ENCODE data around the gene CCNO.

The CCNO gene, protein sequence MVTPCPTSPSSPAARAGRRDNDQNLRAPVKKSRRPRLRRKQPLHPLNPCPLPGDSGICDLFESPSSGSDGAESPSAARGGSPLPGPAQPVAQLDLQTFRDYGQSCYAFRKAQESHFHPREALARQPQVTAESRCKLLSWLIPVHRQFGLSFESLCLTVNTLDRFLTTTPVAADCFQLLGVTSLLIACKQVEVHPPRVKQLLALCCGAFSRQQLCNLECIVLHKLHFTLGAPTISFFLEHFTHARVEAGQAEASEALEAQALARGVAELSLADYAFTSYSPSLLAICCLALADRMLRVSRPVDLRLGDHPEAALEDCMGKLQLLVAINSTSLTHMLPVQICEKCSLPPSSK

DNA sequence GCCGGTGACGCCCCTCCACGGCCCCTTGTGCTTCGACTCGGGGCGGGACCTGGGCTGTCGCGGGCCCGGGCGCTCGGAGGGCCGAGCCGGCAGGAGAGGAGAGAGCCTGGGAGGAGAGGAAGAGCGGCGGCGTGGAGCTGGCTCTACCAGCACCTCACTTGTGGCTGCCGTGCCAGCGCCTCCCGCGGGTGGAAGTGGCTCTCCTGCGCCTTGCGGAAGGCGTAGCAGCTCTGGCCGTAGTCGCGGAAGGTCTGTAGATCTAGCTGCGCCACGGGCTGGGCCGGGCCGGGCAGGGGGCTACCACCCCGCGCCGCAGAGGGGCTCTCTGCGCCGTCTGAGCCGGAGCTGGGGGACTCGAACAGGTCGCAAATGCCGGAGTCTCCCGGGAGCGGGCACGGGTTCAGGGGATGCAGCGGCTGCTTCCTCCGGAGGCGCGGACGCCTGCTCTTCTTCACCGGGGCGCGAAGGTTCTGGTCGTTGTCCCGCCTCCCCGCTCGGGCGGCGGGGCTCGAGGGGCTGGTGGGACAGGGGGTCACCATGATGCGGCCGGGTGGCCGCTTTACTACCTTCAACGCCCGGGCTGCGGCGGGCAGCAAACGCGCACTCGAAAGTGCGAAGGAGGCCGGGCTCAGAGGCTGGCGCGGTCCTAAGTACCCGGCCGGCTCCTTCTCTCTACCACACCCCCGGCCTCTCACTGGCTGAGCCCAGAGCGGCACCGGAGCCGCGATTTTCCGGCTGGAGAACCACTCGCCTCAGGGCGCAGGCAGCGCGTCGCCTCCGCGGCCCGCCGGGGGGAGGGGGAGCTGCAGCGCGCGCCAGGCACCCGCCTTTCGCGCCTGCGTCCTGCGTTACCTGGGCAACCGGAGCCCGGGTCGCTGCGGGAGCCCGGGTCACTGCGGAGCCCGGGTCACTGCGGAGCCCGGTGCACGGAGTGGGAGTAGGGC, at the start of gene CCNO:
CCNO (minus strand) TSS at position 624 of the 944 bp plus-strand sequence; CDS start at position 539, 85 bp downstream.
- FAIRE-seq: peak; percentile 42
- peak; percentile 78 for DNase-seq (ENCODE audit: insufficient read length, low spot score)

DNA sequence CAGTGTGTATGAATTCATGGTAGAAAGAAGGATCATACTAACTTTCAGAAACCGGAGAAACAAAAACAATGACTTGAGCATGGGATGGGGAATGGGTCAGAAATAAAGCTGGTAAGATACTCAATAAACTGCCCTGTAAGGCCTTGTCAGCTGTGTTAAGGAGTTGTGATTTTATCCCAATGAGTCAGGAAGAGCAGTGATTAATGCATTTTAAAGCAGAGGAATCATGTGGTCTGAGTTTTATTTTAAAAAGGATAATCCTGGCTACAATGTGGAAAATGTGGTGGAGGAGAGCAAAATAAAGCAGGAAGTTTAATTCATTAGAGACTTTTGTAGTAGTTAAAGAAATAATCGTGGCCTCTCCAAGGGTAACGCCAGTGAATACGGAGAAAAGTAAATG, 45.4 kb upstream of the CCNO start:
- FAIRE-seq (no peak), DNase-seq (ENCODE audit: insufficient read length, low spot score) (no peak)

DNA sequence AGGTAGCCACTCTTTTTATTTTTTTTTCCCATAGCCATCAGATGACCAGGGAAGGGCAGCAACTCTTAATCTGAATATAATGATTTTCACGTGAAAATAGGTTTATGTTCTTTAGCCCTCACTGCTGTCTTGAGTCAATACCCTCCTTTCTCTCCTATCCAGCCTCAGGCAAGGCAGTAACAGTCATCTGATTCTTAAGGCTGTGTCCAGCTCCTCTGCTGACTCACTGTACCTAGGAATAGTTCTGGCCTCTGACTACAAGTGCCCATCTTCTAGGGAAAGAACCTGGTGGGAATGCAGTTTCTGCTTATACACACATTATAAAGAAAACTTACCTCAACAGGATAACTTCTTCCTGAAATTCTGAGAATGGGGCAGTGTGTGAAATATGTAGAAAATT, 43.4 kb upstream of the CCNO start:
- no peak for FAIRE-seq
- no peak for DNase-seq (ENCODE audit: insufficient read length, low spot score)

DNA sequence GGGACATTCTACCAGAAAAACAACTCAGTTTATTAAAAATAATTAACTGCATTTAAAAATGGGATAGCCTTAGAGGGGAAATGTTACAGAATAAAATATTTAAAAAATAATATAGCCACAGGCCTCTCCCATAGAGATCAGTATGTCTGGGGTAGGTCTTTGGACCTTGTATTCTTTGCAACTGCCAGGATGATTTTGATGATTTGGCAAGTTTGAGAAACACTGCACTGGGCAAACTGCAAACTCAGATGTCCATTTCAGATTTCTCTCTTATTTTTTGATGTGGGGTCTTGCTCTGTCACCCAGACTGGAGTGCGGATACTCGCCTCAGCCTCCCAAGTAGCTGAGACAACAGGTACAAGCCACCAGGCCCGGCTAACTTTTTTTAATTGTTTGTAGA, 24.9 kb upstream of the CCNO start:
- DNase-seq (ENCODE audit: insufficient read length, low spot score): no peak
- FAIRE-seq: no peak

DNA sequence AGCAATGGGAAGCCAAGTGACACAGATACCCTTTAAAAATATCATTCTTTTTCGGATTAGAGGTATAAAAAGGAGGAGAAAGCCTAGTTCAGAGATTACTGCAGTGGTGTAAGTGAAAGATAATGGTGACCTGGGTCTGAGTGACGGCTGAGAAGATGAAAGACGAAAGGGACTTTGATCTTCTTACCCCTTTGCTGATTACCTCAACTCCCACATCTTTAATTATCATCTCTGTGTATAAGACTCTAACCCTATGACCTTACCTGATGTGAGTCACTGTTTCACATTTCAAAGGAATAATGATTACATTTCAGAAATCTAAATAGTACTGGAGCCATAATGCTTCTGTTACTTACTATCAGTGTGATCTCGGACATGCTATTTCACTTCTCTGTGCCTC, 21.4 kb upstream of the CCNO start:
- FAIRE-seq: no peak

DNA sequence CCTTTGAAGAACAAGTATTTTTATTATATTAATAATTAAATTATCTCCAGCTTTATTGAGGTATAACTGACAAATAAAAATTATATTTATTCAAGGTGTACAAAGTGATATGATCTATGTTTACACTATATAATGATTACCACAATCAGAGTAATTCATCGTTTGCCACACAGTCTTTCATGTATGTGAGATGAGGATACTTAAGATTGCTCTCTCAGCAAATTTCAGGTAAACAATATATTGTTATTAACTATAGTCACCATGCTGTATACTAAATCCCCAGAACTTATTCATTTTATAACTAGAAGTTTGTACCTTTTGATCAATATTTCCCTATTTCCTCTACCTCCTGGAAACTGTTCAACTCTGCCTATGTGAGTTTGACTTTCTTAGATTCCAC, 16.7 kb upstream of the CCNO start:
- no peak for DNase-seq (ENCODE audit: insufficient read length, low spot score)
- FAIRE-seq: no peak

More for the DNA sequence above, 21.4 kb upstream of the CCNO start:
- no peak for DNase-seq (ENCODE audit: insufficient read length, low spot score)

DNA sequence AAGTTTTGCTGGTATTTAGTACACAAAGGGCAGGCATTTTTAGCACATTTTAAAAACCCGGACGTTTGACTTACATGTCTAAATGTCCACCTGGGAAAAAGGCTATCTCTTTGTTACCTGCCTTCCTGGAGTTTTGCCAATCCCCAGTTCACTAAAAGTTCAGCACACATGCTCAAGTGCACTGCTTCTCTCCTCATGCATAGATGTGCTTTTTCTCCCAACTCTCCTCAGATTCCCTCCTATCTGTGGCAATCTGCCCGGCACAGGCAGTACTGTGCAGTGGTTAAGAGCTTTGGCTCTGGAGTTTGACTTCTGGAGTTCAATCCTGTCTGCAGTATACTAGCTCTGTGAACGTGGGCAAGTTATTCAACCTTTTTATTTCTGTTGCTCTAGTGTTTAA, 8.3 kb upstream of the CCNO start:
- FAIRE-seq: no peak
- DNase-seq (ENCODE audit: insufficient read length, low spot score): no peak

DNA sequence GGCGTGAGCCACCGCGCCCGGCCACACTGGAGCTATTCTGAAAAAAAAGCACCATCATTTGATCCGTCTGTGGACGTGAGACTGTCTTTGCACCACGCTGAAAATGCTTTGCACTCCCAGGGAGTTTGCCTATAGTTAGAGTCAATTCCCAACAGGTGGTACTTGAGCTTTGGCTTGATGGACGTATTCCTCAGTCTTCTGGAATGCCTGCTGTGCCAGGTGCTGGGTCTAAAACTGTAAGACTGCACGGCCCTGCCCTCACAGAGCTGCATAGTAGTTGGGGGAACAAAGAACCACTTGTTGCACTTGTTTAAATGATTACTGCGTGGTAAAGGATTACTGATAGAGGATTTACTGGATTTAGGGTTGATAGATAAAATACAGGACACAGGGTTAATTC, 3.4 kb upstream of the CCNO start:
- FAIRE-seq: no peak
- DNase-seq (ENCODE audit: insufficient read length, low spot score): no peak

DNA sequence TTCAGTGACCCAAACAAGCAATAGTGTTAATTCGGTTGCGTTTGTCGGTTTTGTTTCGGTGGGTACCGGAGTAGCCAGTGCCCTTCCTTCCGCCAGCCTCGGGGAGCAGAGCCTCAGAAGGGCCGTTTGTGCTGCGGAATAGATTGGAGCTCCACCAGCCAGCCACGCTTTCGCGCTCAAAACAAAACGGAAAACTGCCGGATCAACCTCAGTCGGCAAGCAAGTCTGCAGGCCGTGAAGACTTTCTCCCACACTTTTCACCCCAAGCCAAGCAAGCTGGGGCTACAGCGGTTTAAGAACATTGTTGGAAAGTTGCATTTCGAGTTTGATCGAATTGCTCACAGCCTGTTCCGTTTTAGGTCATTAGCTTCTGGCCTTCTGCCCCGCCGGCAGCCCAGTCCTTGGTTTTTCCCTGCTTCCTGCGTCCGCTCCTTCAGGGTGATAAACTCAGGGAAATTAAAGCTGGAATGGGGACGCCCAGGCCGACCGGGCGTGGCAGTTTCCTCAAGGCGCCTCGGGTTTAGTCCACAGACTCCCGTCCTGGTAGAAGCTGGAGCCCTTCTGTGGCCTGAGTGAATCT, 803 bp upstream of the CCNO start:
- DNase-seq (ENCODE audit: insufficient read length, low spot score) (no peak), FAIRE-seq (no peak)

DNA sequence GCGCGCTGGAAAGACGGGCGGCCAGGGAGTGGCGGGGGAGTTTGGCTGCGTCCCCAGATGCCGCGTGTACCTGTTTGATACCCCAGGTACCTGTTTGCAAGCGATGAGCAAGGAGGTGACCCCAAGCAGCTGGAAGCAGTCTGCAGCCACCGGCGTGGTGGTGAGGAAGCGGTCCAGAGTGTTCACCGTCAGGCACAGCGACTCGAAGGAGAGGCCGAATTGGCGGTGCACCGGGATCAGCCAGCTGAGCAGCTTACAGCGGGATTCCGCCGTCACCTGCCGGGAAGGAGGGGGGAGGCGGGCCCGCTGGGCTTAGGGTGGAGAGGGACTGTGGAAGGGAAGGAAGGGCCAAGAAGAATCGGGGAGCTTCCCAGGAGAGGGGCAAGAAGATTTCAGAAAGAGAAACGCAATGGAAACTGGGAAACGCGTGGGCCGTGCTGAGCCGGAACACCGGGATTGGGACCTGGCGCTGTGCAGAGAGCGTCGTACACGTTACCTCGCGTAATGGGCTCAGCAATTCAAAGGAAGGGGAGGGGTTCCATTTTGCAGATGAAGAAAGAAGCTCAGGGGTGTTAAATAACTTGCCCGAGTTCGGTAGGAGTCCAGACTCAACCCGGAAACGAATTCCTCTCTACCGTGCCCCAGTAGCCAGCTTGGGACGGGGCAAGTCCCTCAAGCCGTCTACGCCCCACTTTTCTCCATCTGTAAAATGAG, 980 bp downstream of the CCNO start:
- DNase-seq (ENCODE audit: insufficient read length, low spot score) (peak; percentile 48), FAIRE-seq (no peak)

DNA sequence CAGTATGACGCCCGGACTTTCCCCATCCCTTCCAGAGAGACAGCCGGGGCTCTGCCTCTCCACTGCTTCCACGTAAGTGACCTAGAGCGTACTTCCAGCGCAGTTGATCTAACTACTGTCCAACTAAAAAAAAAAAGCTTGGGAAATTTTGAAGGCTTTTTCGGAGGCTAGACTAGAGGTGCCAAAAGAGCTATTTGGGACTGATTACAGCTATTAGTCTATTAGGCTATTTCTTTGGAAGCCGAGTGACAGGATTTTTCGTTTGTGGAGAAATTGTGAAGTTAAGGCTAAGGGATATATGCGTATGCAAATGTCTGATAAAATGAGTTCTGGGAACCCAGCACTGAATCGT, 1.5 kb downstream of the CCNO start:
- FAIRE-seq (no peak), DNase-seq (ENCODE audit: insufficient read length, low spot score) (no peak)

DNA sequence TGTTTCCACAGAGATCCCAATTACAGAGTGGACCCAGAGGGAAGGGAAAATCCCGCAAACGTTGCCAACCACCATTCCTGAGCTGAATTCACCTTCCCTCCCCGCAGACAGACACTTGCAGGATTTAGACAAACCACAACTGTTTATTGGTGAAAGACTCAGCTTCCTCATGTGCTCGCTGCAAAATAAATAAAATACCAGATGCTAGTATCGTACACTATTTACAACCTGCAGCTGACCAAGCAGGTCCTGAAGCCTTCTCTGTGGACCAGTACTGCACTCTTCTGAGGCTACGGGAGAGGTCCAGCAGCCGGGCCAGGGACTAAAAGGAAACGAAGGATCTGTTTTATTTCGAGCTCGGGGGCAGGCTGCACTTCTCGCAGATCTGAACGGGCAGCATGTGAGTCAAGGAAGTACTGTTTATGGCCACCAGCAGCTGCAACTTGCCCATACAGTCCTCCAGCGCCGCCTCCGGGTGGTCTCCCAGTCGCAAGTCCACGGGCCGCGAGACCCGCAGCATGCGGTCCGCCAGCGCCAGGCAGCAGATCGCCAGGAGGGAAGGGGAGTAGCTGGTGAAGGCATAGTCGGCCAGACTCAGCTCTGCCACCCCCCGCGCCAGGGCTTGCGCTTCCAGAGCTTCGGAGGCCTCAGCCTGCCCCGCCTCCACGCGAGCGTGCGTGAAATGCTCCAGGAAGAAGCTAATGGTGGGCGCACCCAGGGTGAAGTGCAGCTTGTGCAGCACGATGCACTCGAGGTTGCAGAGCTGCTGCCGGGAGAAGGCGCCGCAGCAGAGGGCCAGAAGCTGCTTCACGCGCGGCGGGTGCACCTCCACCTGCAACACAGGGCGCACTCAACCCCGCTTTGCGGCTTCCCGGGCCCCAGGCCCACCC, 2.1 kb downstream of the CCNO start:
- FAIRE-seq: no peak
- no peak for DNase-seq (ENCODE audit: insufficient read length, low spot score)

DNA sequence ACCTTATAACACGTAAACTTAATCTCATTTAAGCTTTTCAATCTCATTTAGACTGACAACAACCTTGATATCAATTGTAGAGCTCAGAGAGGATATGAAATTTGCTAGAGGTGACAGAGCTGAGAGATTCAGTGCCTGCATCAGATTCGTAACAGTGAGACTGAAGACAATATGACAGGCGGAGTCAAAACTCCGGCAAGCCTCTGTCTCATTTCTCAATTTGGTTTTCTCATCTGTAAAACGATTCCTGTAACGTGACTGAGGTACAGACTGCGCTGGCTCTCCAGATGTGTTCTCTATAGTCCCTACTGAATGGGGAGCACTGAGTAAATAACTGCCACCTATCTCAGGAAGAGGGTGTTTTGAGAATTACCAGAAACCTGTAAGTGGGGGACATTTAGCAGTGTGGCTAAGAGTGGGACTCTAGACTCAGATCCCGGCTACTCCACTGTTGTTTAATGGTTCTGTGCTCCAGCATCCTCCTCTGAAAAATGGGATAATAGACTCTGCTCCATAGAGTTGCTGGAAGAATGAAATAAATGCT, 3.2 kb downstream of the CCNO start:
- FAIRE-seq (no peak), DNase-seq (ENCODE audit: insufficient read length, low spot score) (no peak)

DNA sequence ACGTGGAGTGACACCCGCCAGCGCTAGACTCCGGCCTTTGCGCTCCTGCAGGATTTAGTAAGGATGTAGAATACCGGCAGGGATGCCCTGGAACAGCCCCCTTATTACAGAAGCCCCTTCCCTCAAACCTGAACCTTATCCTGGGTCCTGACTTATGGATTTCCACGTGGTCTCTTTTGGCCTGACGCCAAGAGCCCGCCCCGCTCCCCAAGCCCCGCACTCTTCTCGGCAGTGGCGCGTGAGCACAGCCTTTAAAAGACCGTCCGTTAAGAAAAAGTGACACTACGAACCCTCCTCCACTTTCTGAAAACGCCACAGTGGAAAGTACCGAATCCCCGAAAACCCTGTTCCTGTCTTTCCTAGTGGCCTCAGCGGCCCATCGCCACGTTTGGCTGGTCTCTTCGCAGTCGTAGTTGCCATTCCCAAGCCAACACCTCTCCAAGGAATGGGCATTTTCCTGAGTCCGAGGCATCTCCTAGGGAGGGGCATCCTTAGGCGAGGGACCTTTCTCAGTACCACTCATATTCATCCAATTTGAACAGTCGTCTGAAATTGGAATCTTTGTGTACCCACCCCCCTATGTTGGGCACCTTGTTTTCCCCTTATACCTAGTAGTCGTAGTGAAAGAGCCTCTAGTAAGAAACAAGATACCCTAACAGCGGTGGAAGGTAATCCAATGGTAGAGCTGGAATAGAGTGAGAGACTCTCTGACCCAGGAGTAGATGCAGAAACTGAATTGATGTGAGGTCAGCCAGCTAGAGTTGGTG, 5.6 kb downstream of the CCNO start:
- FAIRE-seq (no peak), DNase-seq (ENCODE audit: insufficient read length, low spot score) (no peak)

DNA sequence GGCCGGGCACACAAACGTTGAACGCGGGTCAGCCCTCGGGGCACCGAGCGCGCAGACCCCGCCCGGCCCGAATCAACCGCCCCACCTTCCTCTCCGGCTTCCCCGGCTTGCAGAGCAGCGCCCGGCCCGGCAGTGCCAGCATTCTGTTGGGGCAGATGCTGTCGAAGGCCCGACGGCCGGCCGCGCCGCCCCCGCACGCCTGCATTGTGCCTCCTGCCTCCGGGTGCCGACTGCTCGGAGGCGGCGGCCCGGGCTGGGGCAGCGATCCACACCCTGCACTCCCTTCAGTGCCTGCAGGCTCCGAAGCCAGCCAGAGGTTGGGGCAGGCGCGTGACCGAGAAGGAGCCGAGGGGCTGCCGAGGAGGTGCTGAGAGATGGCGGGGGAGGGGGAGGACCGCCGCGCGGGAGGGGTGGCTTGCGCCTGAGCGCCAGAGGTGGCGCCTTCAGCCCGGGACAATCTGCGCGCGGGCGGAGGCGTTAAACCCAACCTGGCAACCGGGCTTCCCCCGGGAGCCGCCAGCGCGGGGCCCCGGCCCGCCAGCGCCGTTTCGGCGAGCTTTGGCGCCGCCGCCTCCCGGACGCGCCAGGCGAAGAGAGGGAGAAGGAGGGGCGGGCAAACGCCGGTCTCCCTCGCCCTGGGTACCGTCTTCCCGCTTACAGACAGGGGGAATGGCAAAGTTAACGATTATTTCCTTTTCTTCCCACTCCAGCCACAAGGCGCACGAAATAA, 6.3 kb downstream of the CCNO start, which contains the start of gene MCIDAS:
MCIDAS (minus strand) TSS at position 382 of the 730 bp plus-strand sequence; CDS start at position 205, 177 bp downstream.
- peak; percentile 77 for DNase-seq (ENCODE audit: insufficient read length, low spot score)

DNA sequence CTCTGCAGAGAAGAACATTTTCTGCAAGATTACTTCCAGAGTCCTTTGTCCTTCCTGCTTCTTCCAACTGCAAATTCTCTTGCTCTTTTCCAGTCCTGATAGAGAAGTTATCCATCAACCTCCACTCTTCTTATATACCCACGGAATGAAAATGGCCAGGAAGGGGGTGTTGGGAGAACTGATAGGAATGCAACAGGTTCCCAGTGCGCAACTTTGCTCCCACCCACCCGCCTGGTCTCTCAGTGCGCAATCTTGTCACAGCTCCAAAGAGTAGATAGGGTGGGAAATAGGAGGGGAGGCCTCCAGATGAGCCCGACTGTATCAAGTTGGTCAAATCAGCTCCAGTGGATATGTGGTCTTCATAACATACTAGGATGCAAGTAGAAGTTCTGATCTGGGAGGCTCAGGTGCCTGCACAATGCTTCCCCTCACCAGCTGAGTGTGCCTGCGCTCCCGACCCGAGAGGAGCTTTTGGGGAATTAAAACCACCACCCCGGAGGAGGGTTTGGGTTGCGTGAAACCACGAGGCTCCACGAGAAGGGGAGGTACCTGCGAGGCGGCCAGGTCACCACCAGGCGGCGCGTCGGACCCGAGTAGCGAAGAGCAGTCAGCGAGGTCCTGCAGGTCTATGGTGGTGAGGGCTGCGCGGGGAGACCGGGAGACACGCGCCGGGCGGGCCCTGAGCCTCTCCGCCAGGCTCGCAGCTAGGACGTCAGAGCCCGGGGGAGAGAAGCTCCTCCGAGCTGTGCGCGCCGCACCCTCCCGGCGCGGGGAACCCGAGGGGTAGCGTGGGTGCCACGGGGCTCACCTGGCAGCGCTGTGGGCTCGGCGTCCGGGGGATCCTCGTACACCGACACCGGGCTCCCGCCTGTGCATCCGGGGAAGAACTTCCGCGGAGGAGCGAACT, 7.1 kb downstream of the CCNO start:
- DNase-seq (ENCODE audit: insufficient read length, low spot score) (peak; percentile 91), FAIRE-seq (peak; percentile 92)

More for the DNA sequence above, 6.3 kb downstream of the CCNO start, which contains the start of gene MCIDAS:
- FAIRE-seq: peak; percentile 87

DNA sequence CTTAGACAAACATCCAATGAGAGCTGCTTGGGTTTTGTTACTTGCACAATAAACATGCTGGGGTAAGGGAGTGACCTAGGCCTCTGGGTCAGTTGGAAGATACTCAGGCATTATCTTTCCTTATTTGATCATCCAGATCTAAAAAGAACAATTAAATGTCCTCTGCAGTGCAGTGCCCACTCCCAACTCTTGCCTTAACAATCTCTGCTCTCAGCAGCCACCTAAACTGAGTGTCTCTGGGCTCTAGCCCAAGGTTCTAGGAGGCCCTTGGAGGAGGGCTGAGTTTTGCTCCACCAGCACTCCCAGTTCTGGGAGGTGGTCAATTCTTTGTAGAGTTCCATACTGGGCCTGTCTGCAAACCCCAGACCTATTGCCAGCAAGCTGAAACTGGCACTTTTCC, 8.1 kb downstream of the CCNO start:
- FAIRE-seq: no peak

More for the DNA sequence above, 8.1 kb downstream of the CCNO start:
- no peak for DNase-seq (ENCODE audit: insufficient read length, low spot score)
